Measurements from ENCODE around the gene PLA1A. TPM values are rescaled to one million over a fixed set of nuclear protein-coding genes. Genes with fewer than 3 reads are reported as not detected.

Gene PLA1A
- total RNA-seq, 5 donors from 2014 or later (not counting 1 experiment from before 2014, with no cell fraction given), result not detected

DNA sequence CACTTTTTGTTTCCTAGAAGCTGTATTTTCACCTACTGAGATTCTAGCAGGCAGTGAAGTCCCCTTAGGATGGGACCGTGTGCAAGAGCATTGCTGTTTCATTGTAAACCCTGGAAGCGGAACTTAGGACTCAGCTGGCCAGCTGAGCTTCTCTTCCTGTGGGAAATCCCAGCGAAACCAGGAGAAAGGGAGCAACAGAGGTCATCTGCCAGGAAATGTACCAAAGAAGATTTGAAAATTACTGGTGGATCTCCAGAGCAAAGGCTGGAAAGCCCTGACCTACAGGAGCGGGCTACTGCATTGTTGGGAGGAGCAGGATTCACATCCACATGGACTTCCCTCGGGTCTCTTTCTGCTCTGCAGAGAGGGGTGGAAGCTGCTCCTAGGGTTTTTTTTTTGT is 26.0 kb upstream of the PLA1A start:
- Mint-ChIP-seq H3K4me1 (no peaks in the 10 kb centered on the region), H3K27ac (no peak overlapping the region), H3K4me3 (no peak overlapping the region), H3K27me3 (peaks cover 14 to 16% of the 10 kb centered on the region in 2 donors), H3K36me3 (no peaks in the 10 kb centered on the region), H3K9me3 (no peaks in the 10 kb centered on the region)
- no peaks in the 10 kb centered on the region for H3K9me3 ChIP-seq
- H3K4me1 ChIP-seq (ENCODE audit: control insufficient read depth in 1 of 2, extremely low read depth in 1 of 2, insufficient read depth in 2 of 2, low read length in 2 of 2), result no peaks in the 10 kb centered on the region
- no peak for DNase-seq
- ATAC-seq (replicated peaks in 1 of 4), result no peak
- CTCF ChIA-PET, result no interaction called here
- no peak overlapping the region for H3K4me3 ChIP-seq (ENCODE audit: control insufficient read depth in 1 of 2, extremely low read depth in 1 of 2, low read length in 1 of 2)
- H3K36me3 ChIP-seq (ENCODE audit: control insufficient read depth in 2 of 2, extremely low read depth in 1 of 2, insufficient read depth in 1 of 2, low read length in 1 of 2), result no peaks in the 10 kb centered on the region
- 90% methylated on average over 5 of the region's 5 CpGs for WGBS (ENCODE audit: insufficient coverage)
- H3K27ac ChIP-seq (ENCODE audit: low read length), result no peak overlapping the region
- H3K27me3 ChIP-seq (replicated peaks in 1 of 2; ENCODE audit: control insufficient read depth in 2 of 2, extremely low read depth in 1 of 2, insufficient read depth in 2 of 2, low read length in 1 of 2), result peaks cover 0 to 4% of the 10 kb centered on the region in 2 experiments
- POLR2A ChIA-PET, result no interaction called here

DNA sequence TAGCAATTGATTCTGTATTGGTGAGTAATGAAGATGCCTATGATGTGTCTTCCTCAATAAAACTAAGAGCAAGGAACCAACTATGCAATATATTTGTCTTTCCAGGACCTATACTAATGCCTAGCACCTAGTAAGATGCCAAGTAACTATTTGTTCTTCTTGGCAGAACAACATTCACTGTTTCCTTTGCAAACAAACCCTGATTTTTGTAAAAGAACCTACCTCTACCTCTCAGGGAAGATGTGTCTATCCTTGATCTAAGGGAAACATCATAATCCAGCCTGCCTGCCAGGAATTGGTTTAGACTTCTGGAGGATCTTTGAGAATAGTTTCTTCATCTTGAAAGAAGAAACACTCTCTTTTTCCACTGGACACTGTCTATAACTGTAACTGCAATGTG is 22.2 kb upstream of the PLA1A start:
- DNase-seq (no peak), ATAC-seq (replicated peaks in 1 of 4) (no peak)
- Mint-ChIP-seq H3K4me3 (no peak overlapping the region), H3K27ac (no peak overlapping the region), H3K4me1 (peaks cover 8 to 13% (median 12%) of the 10 kb centered on the region in 3 donors), H3K36me3 (no peaks in the 10 kb centered on the region), H3K9me3 (no peaks in the 10 kb centered on the region), H3K27me3 (peaks cover 0 to 16% of the 10 kb centered on the region in 2 donors)
- no peaks in the 10 kb centered on the region for H3K36me3 ChIP-seq (ENCODE audit: control insufficient read depth in 2 of 2, extremely low read depth in 1 of 2, insufficient read depth in 1 of 2, low read length in 1 of 2)
- ChIA-PET POLR2A (no interaction called here), CTCF (no interaction called here)
- H3K27ac ChIP-seq (ENCODE audit: low read length), result no peak overlapping the region
- no peak overlapping the region for H3K4me3 ChIP-seq (ENCODE audit: control insufficient read depth in 1 of 2, extremely low read depth in 1 of 2, low read length in 1 of 2)
- H3K4me1 ChIP-seq (ENCODE audit: control insufficient read depth in 1 of 2, extremely low read depth in 1 of 2, insufficient read depth in 2 of 2, low read length in 2 of 2), result peaks cover 2 to 13% of the 10 kb centered on the region in 2 experiments
- no peaks in the 10 kb centered on the region for H3K9me3 ChIP-seq
- H3K27me3 ChIP-seq (replicated peaks in 1 of 2; ENCODE audit: control insufficient read depth in 2 of 2, extremely low read depth in 1 of 2, insufficient read depth in 2 of 2, low read length in 1 of 2), result no peaks in the 10 kb centered on the region

DNA sequence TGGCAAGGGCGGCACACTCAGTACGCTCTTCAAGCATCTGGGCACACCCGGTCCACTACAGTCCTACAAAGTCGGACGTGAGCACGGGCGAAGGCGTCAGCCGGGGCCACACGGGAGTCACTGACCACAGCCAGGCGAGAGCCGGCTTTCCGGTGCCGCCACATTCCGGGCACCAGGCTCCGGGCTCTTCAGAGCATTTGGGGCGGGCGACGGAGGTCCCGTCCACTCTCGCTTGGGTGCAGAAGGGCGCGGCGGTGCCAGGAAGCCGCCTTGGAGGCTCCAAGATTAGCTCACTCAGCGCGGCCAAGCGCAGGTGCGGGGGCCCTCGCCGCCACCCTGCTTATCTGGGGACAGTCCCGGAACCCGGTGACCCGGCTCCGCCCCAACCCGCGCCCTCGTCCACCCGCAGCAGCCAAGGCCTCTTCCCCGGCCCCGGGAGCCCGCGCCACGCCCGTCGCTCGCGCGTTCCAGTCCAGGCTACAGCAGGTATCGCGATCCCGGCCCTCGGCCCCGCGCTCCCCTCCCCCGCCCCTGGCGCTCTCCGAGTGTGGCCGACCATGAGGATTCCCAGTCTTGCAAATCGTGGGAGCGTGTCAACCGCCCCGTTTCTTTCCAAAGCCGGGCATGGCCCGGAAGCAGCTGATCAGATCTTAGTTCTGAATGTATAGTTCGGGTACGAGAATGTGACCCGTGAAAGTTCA is 18.2 kb upstream of the PLA1A start, which contains the start of gene ADPRH:
Gene ADPRH (plus strand): TSS at position 127 of the 701 bp plus-strand sequence. CDS start 2,678 bp downstream, outside the sequence.
- H3K27ac Mint-ChIP-seq, result peak within 1 kb of the TSS; percentile 44 to 90
- no peaks in the 10 kb centered on the region for H3K9me3 Mint-ChIP-seq
- Histone ChIP-seq H3K4me1 (ENCODE audit: control insufficient read depth in 1 of 2, extremely low read depth in 1 of 2, insufficient read depth in 2 of 2, low read length in 2 of 2) (peaks cover 2 to 14% of the 10 kb centered on the region in 2 experiments), H3K9me3 (no peaks in the 10 kb centered on the region), H3K36me3 (ENCODE audit: control insufficient read depth in 2 of 2, extremely low read depth in 1 of 2, insufficient read depth in 1 of 2, low read length in 1 of 2) (no peaks in the 10 kb centered on the region), H3K27me3 (replicated peaks in 1 of 2; ENCODE audit: control insufficient read depth in 2 of 2, extremely low read depth in 1 of 2, insufficient read depth in 2 of 2, low read length in 1 of 2) (no peaks in the 10 kb centered on the region), H3K4me3 (ENCODE audit: control insufficient read depth in 1 of 2, extremely low read depth in 1 of 2, low read length in 1 of 2) (peak within 1 kb of the TSS; percentile 62 to 63), H3K27ac (ENCODE audit: low read length) (peak within 1 kb of the TSS; percentile 70)
- ATAC-seq (replicated peaks in 1 of 4) (peak; percentile 71 to 76 (median 76)), DNase-seq (peak in 30 of 35 experiments; percentile 7 to 55 (median 22))
- peaks cover 0 to 8% of the 10 kb centered on the region in 2 donors for H3K27me3 Mint-ChIP-seq
- CTCF ChIA-PET, result interaction anchor here (0.6 kb wide), 2 partner anchors 1090 to 1572 kb away, joined by 3 read pairs; no protein-coding TSS in a partner anchor
- POLR2A ChIA-PET, result interaction anchor here (0.6 to 0.7 kb wide), 2 partner anchors 9 to 17 kb away, joined by 3 read pairs; no protein-coding TSS in a partner anchor
- H3K36me3 Mint-ChIP-seq, result no peaks in the 10 kb centered on the region
- H3K4me3 Mint-ChIP-seq, result peak within 1 kb of the TSS; percentile 83 to 96 (median 88)
- 3% methylated on average over 60 of the region's 68 CpGs for WGBS (ENCODE audit: insufficient coverage)
- H3K4me1 Mint-ChIP-seq, result peaks cover 8 to 13% (median 12%) of the 10 kb centered on the region in 3 donors

DNA sequence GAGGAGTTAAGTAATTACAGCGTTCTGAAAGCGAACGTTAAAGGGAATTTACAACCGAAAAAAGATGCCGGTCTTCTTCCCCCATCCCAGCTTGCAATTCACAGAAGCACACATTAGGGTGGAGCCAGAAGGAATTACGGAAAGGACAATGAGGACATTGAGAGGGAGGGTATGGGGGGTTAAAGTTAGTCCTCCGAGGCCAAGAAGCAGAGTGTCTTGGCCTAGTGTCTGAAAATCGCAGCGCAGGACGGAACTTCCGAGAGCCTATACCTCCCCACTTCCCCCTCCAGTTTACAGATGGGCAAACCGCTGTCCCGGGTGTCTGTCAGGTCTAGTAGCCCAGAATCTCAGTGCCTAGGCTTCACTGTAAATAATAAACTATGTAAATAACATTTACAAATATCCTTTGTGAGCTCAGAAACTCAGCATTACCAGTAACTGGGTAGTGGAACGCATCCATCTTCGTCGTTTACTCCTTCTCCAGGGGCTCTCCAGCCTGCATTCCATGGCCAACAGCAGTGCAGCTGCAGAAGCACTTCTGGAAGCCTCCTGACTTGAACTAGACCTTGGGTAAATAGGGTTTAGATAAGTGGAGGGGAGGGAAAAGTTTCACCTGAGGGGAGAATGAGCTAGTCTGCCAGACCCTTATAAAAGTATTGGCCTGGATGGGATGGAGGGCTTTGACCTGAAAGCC is 17.5 kb upstream of the PLA1A start:
- Mint-ChIP-seq H3K36me3 (no peaks in the 10 kb centered on the region), H3K27me3 (peaks cover 0 to 8% of the 10 kb centered on the region in 2 donors), H3K4me3 (peak overlapping the region; percentile 83 to 96 (median 88)), H3K4me1 (peaks cover 8 to 13% (median 12%) of the 10 kb centered on the region in 3 donors), H3K27ac (peak overlapping the region; percentile 44 to 90), H3K9me3 (no peaks in the 10 kb centered on the region)
- no peaks in the 10 kb centered on the region for H3K27me3 ChIP-seq (replicated peaks in 1 of 2; ENCODE audit: control insufficient read depth in 2 of 2, extremely low read depth in 1 of 2, insufficient read depth in 2 of 2, low read length in 1 of 2)
- H3K4me3 ChIP-seq (ENCODE audit: control insufficient read depth in 1 of 2, extremely low read depth in 1 of 2, low read length in 1 of 2), result peak overlapping the region; percentile 62 to 63
- peak in 10 of 35 experiments; percentile 6 to 35 (median 13) for DNase-seq
- ATAC-seq (replicated peaks in 1 of 4), result peak; percentile 14 to 63 (median 56)
- ChIA-PET CTCF (interaction anchor here in 1 of 2 donors (0.6 to 0.7 kb wide), 2 partner anchors 310 to 1089 kb away, joined by 3 to 7 read pairs; no protein-coding TSS in a partner anchor), POLR2A (interaction anchor here in 1 of 2 donors (0.6 kb wide), 1 partner anchor 10 kb away, joined by 3 read pairs; no protein-coding TSS in a partner anchor)
- peak overlapping the region; percentile 70 for H3K27ac ChIP-seq (ENCODE audit: low read length)
- no peaks in the 10 kb centered on the region for H3K9me3 ChIP-seq
- no peaks in the 10 kb centered on the region for H3K36me3 ChIP-seq (ENCODE audit: control insufficient read depth in 2 of 2, extremely low read depth in 1 of 2, insufficient read depth in 1 of 2, low read length in 1 of 2)
- H3K4me1 ChIP-seq (ENCODE audit: control insufficient read depth in 1 of 2, extremely low read depth in 1 of 2, insufficient read depth in 2 of 2, low read length in 2 of 2), result peaks cover 2 to 14% of the 10 kb centered on the region in 2 experiments
- no CpG with 5 or more reads among the region's 16 CpGs for WGBS (ENCODE audit: insufficient coverage)

DNA sequence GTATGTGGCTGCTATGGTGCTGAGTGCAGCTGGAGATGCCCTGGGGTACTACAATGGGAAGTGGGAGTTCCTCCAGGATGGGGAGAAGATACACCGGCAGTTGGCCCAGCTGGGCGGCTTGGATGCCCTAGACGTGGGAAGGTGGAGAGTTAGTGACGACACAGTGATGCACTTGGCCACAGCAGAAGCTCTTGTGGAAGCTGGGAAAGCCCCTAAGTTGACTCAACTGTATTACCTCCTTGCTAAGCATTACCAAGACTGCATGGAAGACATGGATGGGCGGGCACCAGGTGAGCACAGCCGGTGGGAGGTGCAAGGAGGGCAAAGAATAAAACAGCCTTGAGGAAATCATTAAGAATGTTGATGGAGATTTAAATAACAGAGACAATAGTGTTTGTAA is 15.5 kb upstream of the PLA1A start:
- CTCF ChIA-PET, result interaction anchor here in 1 of 2 donors (1.2 kb wide), 1 partner anchor 9 kb away, joined by 4 read pairs; no protein-coding TSS in a partner anchor
- peak in 1 of 4 experiments; percentile 41 for ATAC-seq (replicated peaks in 1 of 4)

DNA sequence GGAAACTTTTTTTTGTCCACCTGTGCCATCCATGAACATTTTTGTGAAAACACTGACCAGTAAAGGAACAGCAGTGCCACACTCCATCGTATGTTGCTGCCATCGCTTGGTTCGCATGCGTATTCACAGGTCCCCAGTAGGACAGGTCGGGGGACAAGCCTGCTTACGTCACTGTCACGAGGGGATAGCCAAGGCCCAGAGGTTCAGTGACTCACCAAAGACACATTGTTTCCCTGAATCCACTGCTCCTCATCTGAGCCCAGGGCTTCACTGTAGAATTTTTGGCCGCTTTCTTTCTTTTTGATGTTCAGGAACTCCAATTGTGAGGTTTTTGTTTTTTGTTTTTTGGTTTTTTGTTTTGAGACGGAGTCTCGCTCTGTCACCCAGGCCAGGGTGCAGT is 12.5 kb upstream of the PLA1A start:
- Mint-ChIP-seq H3K36me3 (no peaks in the 10 kb centered on the region), H3K4me3 (no peak overlapping the region), H3K9me3 (no peaks in the 10 kb centered on the region), H3K27me3 (peaks cover 7 to 8% of the 10 kb centered on the region in 2 donors), H3K27ac (no peak overlapping the region), H3K4me1 (peaks cover 0 to 12% (median 2%) of the 10 kb centered on the region in 3 donors)
- WGBS (ENCODE audit: insufficient coverage), result 88% methylated on average over 7 of the region's 10 CpGs
- Histone ChIP-seq H3K27ac (ENCODE audit: low read length) (no peak overlapping the region), H3K27me3 (replicated peaks in 1 of 2; ENCODE audit: control insufficient read depth in 2 of 2, extremely low read depth in 1 of 2, insufficient read depth in 2 of 2, low read length in 1 of 2) (no peaks in the 10 kb centered on the region), H3K9me3 (no peaks in the 10 kb centered on the region), H3K4me1 (ENCODE audit: control insufficient read depth in 1 of 2, extremely low read depth in 1 of 2, insufficient read depth in 2 of 2, low read length in 2 of 2) (peaks cover 0 to 4% of the 10 kb centered on the region in 2 experiments), H3K36me3 (ENCODE audit: control insufficient read depth in 2 of 2, extremely low read depth in 1 of 2, insufficient read depth in 1 of 2, low read length in 1 of 2) (no peaks in the 10 kb centered on the region), H3K4me3 (ENCODE audit: control insufficient read depth in 1 of 2, extremely low read depth in 1 of 2, low read length in 1 of 2) (no peak overlapping the region)
- ChIA-PET POLR2A (no interaction called here), CTCF (no interaction called here)
- DNase-seq, result no peak
- ATAC-seq (replicated peaks in 1 of 4), result no peak

More for the DNA sequence above, 15.5 kb upstream of the PLA1A start:
- Mint-ChIP-seq H3K27ac (no peak overlapping the region), H3K27me3 (peaks cover 0 to 8% of the 10 kb centered on the region in 2 donors), H3K9me3 (no peaks in the 10 kb centered on the region), H3K4me1 (peaks cover 8 to 13% (median 12%) of the 10 kb centered on the region in 3 donors), H3K36me3 (no peaks in the 10 kb centered on the region), H3K4me3 (no peak overlapping the region)
- no CpG with 5 or more reads among the region's 6 CpGs for WGBS (ENCODE audit: insufficient coverage)
- no peaks in the 10 kb centered on the region for H3K27me3 ChIP-seq (replicated peaks in 1 of 2; ENCODE audit: control insufficient read depth in 2 of 2, extremely low read depth in 1 of 2, insufficient read depth in 2 of 2, low read length in 1 of 2)
- H3K36me3 ChIP-seq (ENCODE audit: control insufficient read depth in 2 of 2, extremely low read depth in 1 of 2, insufficient read depth in 1 of 2, low read length in 1 of 2), result no peaks in the 10 kb centered on the region
- no peaks in the 10 kb centered on the region for H3K9me3 ChIP-seq
- H3K27ac ChIP-seq (ENCODE audit: low read length), result no peak overlapping the region
- peak in 1 of 35 experiments; percentile 40 for DNase-seq
- POLR2A ChIA-PET, result no interaction called here
- H3K4me1 ChIP-seq (ENCODE audit: control insufficient read depth in 1 of 2, extremely low read depth in 1 of 2, insufficient read depth in 2 of 2, low read length in 2 of 2), result peaks cover 2 to 14% of the 10 kb centered on the region in 2 experiments
- no peak overlapping the region for H3K4me3 ChIP-seq (ENCODE audit: control insufficient read depth in 1 of 2, extremely low read depth in 1 of 2, low read length in 1 of 2)

Data from T-cell (primary cell).